Activated naive CD4-positive, alpha-beta T cell (primary cell): Measurements from ENCODE around the gene FAM240A.

Experiments
- DNase-seq, 4 experiments: peaks; one replicate each; lab custom pipeline; 2025; lab: John Stamatoyannopoulos, UW

The FAM240A gene

DNA sequence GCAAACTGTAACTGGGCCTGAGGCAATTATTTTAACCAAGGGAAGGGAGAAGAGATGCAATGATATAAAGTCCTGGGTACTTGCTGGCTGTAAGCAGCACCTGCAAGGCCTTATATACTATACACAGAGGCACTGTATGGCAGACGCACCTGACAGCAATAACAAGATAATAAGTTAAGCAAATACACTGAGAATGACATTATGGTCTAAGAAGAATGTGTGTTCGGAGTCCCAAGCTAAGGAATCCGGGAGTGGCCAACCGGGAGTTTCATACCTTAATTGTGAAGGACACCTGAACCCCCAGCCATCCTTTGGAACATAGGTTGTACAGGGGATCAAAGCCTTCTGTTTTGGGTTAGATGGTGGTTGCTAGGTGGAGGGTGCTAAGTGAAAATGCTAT, 13.7 kb downstream of the FAM240A start:
- no peak for DNase-seq

DNA sequence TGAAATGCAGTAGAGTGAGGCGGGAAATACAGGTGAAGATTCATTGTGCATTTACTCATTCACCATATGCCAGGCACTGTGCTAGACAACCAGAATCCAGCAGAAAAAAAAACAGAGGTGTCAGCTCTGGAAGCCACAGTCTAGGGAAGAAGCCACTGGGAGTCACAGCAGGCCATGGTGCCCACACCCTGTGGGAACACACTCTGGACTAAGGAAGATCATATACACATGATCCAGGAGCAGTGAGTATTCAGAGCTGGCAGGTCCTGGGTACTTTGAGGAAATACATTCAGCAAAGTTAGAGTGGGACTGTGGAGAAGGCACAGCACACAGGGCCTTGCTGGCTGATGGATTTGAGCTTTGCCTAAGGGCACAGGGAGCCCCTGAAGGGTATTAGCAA, 14.8 kb downstream of the FAM240A start:
- no peak for DNase-seq

DNA sequence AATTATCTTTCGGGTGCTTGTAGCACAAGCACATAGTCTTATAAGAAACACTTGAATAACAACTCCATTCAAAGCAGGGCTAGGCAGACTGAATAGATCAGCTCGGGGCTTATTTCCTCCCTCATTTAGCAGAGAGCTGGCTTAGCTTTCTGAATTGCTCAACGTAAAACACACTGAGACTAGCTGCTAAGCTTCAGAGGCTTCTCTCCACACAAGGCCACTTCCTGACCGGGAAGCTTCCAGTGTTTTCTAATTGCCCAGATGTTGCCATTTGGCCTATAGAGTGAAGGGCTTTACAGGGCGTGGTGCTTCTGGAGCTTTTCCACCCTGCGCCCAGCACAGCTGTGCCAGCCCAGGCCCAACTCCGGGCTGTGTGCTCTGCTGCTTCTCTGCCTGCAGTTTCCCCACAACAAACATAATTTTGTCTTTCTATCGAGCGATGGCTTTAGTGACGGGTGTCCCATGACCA, 16.6 kb downstream of the FAM240A start:
- no peak for DNase-seq

DNA sequence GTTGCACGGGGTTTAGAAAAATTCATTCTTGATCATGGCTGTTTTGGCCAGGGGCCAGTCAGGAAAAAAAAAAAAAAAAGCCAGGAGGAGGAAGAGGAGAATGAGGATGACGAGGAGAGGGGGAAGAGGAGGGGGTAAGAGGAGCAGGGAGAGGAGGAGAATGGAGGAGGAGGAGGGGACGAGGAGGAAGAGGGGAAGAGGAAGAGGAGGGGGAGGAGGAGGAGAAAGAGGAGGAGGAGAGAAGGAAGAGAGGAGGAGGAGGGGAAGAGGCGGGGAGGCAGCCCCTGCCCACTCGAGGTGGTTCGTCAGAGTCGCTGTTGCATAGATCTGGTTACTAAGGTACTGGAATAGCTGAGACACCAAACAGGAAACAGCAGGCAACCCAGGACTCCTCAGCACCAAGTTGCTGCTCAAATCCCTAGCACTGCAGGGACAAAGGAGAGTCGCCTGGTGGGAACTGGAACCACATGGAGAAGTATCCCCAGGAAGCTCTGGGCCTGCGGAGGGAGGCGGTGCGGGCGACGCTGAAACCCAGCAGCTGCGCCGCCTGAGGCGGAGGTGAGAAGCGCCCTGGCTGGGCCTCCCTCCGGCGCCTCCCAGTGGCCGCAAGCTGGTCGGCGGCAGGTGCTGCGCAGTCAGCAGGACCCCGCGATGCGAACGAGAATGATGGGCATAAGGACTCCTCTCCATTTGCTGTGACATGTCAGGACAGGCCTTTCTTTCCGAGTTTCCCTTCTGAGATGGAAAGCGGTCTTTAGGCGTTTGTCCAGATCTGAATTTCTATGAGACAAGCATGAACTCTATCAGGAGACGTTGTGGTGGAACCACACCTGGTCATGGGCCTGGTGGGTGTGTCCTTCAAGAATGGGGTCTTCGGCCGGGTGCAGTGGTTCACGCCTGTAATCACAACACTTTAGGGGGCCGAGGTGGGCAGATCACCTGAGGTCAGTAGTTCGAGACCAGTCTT, 17.5 kb downstream of the FAM240A start:
- DNase-seq = peak; percentile 28 to 77 (median 50)

DNA sequence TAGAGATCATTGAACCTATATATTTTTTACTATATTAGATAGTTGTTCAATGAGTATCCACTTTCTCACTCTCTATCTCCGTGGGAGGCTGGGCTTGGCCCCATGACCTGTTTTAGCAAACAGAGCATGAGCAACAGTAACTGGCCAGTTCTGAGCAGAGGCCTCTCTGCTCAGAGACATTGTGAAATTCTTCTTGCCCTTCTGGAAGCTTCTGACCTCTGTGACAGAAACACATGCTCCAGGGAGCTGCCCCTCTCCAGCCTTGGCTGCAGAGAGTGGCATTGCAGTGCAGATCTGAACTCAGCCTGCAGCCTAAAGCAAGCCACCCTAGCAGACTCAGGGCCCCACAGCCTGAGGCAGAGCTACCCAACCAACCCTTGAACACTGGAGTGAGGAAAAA, 20.5 kb downstream of the FAM240A start:
- no peak for DNase-seq

DNA sequence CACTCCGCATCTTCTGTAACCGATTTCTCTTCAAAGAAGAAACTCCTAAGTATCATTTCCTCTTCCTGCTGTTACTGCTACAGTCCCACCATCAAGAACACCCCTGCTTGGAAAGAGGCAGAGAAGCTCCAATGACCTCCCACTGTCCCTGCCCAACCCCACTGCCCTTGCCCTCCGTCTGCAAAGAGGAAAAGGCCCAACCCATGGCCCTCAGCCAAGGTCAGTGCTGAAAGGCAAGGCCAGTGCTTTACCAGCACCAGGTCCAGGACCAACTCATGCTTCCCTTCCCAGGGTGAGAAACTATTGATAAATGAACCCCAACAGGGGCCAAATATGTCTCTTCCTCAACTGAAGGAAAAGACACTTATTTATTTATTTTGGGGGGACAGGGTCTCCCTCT, 22.5 kb downstream of the FAM240A start:
- DNase-seq = no peak

DNA sequence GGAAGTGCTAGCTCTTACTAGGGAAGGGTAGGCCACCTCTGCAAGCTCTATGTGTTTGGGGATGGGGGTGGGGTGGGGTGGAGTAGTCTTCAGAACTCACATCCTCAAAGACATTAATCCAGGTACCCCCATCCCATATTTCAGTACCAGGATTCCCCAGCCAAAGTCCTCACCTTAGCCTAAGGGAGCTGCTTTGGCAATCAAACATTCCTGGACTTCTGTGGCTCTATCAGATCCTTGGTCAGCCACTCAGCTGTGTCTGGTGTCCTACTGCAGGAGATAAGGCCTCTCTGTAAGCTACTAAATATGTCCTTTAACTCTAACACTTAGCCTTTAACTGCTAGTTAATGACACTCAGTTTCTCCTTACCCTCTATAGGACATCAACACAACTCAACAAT, 26.9 kb downstream of the FAM240A start:
- DNase-seq = no peak

DNA sequence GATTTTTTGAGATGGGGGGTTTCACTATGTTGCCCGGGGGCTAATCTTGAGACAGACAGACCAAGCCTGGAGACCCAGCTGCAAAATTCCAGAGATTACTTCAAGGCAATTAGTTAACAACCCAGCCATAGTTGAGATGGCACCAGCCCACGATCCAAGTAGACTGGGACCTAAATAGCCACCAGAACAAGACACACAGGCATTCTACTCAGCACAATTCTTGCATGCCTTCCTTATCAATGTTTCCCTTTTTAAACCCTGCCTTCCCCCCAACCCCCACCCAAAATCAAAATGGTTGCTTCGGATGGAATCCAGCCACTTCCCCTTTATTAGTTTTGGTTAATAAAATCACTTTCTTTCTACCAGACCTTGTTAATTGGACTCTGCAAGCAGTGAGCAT, 28.6 kb downstream of the FAM240A start:
- DNase-seq = no peak

DNA sequence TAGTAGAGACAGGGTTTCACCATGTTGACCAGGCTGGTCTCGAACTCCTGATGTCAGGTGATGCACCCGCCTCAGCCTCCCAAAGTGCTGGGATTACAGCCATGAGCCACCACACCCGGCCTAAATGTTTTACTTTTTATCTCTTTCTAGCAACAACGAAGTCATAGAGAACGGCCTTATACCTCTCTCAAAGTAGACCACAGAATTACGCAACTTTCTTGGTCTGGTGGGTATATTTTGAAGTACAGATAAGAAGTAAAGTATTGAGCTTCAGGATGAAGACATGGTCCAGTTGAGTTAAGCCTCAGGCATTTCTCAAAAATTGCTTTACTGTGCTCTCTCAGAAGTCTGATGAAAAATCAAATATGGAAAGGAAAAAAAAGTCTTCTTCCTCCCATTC, 30.6 kb downstream of the FAM240A start:
- DNase-seq = no peak

DNA sequence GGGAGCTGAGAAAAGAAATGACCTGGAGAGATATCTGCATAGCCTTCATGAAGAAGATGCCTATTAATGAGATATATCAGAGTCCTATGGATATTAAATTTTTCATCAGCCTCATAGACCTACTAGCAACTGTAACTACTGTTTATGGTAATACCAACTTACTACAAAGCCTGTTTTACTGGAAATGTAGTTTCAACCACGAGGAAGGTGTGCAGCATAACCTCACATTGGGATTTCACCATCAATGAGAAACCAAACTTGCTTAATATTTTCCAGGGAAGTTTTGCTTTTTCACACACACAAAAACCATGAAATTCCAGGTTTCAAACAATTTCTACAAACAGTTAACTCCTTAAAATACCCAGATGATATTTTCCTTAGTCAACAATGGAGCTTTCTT, 31.4 kb downstream of the FAM240A start:
- no peak for DNase-seq

DNA sequence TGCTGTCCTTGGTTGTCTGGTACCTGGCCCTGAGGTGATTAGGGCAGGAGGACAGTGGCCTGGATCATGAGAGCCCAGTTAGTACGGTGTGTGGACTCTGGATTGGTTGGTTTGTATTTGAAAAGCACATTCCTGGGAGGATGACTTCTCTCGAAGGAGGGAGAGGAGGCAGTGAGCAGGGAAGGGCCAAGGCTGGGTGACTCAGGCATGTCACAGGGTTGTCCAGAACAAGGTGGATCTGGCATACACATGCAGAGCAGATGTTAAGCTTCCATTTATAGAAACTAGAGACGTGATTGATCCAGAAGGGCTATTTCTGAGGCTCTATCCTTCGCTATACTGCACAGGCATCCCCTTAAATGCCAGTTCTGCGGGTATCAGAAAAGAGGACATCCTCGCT, 34.4 kb downstream of the FAM240A start:
- no peak for DNase-seq

DNA sequence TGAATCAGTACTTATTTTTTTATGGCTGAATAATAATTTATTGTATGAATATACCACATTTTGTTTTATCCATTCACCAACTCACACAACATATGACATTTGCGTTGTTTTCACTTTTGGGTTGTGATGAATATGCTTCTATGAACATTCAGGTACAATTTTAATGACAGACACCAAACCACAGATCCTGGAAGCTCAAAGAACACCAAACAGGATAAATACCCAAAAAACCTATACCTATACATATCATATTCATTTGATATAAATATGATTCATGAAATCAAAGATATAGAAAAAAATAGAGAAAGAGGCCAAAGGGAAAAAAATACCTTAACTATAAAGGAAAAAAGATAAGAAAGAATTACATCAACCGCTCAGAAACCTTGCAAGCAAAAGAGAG, 35.8 kb downstream of the FAM240A start:
- no peak for DNase-seq

DNA sequence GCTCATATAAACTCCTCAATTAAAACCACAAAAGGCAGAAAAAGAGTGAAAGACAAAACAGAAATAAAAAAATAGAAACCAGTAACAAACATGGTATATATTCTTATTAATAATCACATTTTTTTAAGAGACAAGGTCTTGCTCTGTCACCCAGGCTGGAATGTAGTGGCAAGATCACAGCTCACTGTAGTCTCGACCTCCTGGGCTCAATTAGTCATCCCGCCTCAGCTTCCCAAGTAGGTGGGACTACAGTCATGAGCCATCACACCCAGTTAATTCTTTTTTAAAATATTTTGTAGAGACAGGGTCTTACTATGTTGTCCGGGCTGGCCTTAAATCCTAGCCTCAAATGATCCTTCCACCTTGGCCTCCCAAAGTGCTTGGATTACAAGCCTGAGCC, 37.1 kb downstream of the FAM240A start:
- no peak for DNase-seq

DNA sequence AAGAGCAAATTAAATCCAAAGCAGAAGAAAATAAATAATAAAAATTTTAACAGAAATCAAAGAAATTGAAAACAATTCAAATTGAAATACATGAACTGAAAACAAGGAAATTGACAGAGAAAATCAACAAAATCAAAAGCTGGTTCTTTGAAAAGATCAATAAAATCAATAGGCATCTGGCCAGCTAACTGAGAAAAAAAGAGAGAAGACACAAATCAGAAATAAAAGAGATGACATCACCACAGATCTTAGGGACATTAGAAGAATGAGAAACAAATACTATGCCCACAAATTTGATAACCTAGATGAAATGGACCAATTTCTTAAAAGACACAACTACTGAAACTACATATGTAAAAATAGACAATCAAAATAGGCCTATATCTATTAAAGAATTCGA, 38.8 kb downstream of the FAM240A start:
- no peak for DNase-seq

DNA sequence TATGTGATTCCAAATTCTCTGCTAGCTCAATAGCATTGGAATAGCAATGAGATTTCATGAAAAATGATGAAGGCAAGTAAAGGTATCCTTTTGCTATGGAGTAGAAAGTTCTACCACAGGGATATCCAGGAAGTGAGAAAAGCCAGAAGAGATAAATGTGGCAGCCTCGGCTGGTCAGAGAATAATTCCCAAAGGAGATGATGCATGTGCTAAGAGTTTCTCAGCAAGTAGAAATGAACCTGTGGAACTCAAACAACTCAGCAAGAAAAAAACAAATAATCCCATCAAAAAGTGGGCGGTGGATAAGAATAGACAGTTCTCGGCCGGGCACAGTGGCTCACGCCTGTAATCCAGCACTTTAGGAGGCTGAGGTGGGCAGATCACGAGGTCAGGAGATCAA, 42.9 kb downstream of the FAM240A start:
- no peak for DNase-seq

DNA sequence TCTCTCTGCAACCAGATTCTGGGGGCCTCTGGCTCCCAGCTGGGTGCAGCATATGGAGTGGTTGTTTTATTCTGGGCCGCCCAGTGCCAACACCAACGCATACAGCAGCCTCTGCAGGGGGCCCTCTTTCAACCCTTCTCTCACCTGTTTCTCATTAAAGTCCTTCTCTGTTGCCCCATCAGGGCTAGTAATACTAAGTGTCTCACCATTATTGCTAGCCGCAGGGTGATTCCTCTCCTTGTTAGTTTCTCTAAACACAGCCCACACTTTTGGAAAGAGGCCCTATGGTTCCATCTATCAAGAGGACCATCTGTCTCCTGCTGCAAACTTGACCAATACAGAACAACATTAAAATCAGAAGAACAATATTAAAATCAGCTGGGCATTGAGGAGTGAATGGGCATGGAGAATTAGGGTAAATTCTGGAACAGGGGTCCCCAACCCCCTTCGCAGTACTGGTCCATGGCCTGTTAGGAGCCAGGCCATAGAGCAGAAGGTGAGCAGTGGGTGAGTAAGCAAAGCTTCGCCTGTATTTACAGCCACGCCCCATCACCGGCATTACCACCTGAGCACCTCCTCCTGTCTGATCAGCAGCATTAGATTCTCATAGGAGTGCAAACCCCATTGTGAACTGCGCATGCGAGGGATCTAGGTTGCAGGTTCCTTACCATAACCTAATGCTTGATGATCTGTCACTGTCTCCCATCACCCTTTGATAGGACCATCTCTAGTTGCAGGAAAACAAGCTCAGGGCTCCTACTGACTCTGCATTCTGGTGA, 44.6 kb downstream of the FAM240A start:
- DNase-seq = no peak

DNA sequence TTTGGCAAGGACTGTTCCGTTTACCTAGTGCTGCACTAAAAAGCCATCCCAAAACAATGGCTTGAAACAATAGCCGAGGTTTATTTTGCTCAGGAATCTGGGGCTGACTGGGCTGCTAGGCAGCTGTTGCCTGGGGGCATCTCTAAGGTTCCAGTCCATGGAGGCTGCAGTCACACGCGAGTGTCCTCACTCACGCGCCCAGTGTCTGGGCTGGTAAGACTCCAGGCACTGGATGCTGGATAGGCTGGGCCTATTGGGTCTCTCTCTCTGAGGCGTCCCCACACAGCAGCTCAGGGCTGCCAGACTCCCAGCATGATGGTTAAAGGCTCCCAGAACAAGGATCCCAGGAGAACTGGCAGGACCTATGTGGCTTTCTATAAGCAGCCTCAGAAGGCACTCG, 47.0 kb downstream of the FAM240A start:
- no peak for DNase-seq

DNA sequence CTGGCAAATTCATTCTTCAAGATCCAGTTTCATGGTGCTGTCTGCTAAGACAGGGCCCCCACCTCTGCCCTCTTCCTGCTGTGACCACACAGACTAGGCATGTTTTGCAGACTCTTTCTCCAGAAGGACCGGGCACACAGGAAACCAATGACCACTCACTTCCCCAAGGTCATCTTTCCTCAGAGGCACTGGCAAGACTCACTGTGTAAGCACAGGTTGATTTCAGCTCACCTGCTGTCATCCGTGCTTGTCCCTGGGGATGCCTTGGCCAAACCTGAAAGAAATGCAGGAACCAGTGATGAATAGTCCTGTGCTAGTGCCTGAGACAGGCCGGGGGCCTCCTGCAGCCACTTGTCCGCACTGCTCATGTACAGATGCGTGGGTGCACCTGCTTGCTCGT, 47.7 kb downstream of the FAM240A start:
- no peak for DNase-seq

DNA sequence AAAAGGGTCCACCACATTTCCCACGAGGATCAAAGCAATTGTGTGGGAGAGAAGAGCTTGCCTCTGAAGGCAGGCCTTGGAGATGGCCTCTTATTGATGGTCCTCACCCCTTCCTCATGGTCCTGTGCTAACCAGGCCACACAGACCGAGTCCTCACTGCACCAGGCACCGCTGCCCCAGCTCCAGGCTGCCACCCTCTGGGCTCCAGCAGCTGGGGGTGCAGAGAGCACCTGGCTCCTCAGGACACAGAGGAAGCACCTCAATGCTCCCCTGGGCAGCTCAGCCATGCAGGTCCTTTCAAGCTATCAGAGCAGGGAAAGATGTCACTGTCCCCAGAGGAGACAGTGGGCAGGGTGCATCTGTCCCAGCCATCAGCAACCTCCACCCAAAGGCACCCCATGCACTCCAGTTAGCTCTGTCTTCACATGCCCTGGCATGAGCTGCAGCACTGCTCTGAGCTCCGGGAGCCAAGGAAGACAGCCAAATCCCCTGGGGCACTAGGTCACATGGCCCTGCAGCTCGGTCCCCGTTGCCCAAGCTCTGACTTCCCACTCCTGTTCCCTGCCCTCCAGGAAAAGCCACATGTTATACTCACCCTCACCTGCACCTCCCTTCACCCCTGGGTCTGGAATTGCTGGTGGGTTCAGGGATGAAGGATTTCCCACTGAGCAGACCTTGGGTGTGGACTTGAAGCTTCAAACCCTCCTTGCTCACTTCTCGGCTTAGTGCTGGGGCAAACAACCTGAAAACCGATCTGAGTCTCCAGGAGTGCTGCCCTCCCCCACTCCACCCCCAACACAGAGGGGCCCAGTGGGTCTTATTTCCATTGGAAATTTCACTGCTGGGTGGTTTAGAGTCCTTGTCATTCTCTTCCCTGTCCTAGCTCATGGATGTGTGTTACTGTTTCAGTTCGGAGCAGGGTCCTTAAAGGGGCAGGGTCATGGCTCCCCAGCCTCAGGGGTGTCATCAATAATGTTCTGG, 48.5 kb downstream of the FAM240A start:
- DNase-seq = no peak

DNA sequence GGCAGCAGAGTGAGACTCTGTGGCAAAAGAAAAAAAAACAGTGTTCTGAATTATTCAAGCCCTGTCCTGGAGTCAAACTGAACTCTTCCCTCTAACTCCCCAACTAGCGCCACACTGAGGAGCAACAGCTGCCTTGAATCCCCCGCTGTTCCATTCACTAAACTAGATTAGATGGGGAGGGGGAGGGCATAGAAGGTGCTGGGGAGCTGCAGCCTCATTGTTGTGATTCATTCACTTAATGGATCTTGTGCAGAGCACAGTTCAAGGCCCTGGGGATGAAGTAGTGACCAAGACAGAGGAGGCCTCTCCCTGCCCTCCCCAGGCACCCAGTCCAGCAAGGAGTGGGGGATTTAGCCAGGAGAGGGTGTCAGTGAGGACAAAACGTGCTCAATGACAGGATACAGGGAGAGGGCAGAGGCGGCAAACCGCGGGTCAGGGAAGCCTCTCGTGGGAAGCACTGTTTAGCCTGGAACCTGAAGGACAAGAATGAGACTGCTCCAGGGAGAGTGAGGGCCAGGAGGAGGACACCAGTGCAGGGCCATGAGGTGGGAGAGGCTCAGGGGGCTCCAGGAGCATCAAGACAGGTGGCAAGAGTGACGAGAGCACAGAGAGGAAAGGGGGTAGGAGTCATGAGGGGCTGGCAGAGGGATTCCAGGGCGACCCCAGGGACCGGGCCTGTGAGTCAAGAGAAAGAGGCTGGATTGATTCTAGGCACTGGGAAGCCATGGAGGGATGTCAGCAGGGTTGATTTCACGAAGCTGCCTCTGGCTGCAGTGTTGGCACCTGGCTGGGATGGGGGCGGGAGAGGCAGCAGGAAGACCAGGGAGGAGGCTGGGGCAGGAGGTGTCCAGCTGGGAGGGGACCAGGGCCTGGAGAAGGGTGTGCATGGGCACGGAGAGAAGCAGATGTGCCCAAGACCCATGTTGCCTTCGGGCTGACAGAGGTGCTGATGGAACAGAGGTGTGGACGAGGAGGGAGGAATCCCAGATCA, 49.7 kb downstream of the FAM240A start:
- no peak for DNase-seq
